Peyer's patch (tissue), 4 donors: Measurements from ENCODE around the gene DMGDH. TPM values are rescaled to one million over a fixed set of nuclear protein-coding genes. Genes with fewer than 3 reads are reported as not detected.

Experiments used
- DNase-seq, 3 donors: peaks; one replicate each; pipeline ENCODE4 v3.0.0-alpha.2; 2017 to 2019
- H3K27ac ChIP-seq, 4 donors: fragments of 200-600 bp; sonication (generic); one replicate each; pipeline ENCODE4 v1.5.1; 2016 to 2019
- H3K27me3 ChIP-seq, 2 donors: fragments of 200-600 bp; sonication (generic); one replicate each; pipeline ENCODE4 v1.5.1; 2019
- H3K36me3 ChIP-seq, 3 donors: fragments of 200-600 bp; sonication (generic); one replicate each; pipeline ENCODE4 v1.5.1; 2016 to 2019
- H3K4me1 ChIP-seq, 4 donors: fragments of 200-600 bp; sonication (generic); one replicate each; pipeline ENCODE4 v1.5.1; 2016 to 2019
- H3K4me3 ChIP-seq, 4 donors: fragments of 200-600 bp; sonication (generic); 1 replicate in 3 of 4; 2 replicates in 1 of 4; pipeline ENCODE4 v1.5.1; 2016 to 2019; ENCODE audit warnings: mild to moderate bottlenecking in 1 of 4
- H3K9me3 ChIP-seq, 4 donors: fragments of 200-600 bp; sonication (generic); one replicate each; pipeline ENCODE4 v1.5.1; 2016 to 2019; ENCODE audit warnings: mild to moderate bottlenecking in 1 of 4
- POLR2A ChIP-seq, 2 donors: fragments of 450-650 bp; IDR thresholded peaks; one replicate each; pipeline ENCODE4 v1.5.1; 2017; ENCODE audit warnings: antibody characterized with exemption in 2 of 2, mild to moderate bottlenecking in 2 of 2, moderate library complexity in 2 of 2
- total RNA-seq, 4 donors: library from RNA; depleted of rRNA; stranded (reverse); fragments of >200 nt; gene quantifications; one replicate each; pipeline ENCODE4 v1.1.0, GENCODE V29; 2016
- TF ChIP-seq, protein P1 (sequence below), 6 experiments: fragments of 450-650 bp in 4 of 6; fragments of 200-600 bp in 2 of 6; sonication (generic) in 1 of 6; IDR thresholded peaks; one replicate each; pipeline ENCODE4 v1.5.1; 2017 to 2019; ENCODE audit warnings: antibody characterized with exemption in 6 of 6, mild to moderate bottlenecking in 3 of 6, moderate library complexity in 1 of 6

DMGDH gene
- total RNA-seq, 4 donors from 2014 or later = 0.94 to 1.9 TPM; not detected in 2

DNA sequence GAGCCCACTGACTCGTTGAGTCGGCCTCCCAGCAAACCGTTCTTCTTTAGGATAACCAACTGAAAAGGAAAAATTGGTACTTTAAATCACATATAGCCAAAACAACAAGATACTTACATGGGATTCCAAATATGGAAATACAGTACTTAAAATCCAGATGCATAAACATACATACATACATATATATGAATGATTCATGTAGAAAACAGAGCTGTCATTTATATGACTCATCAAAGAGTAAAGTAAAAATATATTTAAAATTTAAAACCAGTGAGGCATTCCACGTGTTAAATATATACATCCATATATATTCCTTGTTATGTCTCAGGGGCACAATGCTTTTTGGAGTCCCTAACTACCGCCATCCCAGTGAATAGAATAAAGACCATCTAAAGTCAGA, 36.7 kb downstream of the DMGDH start:
- Histone ChIP-seq H3K27me3 (no peaks in the 10 kb centered on the region), H3K27ac (no peak overlapping the region), H3K36me3 (no peaks in the 10 kb centered on the region), H3K4me1 (no peaks in the 10 kb centered on the region), H3K4me3 (no peak overlapping the region), H3K9me3 (peaks cover 0 to 4% (median 0%) of the 10 kb centered on the region in 4 donors)
- DNase-seq = no peak
- TF ChIP-seq POLR2A (IDR thresholded peaks at IDR 0.05) = no peak
- TF ChIP-seq, protein P1, sequence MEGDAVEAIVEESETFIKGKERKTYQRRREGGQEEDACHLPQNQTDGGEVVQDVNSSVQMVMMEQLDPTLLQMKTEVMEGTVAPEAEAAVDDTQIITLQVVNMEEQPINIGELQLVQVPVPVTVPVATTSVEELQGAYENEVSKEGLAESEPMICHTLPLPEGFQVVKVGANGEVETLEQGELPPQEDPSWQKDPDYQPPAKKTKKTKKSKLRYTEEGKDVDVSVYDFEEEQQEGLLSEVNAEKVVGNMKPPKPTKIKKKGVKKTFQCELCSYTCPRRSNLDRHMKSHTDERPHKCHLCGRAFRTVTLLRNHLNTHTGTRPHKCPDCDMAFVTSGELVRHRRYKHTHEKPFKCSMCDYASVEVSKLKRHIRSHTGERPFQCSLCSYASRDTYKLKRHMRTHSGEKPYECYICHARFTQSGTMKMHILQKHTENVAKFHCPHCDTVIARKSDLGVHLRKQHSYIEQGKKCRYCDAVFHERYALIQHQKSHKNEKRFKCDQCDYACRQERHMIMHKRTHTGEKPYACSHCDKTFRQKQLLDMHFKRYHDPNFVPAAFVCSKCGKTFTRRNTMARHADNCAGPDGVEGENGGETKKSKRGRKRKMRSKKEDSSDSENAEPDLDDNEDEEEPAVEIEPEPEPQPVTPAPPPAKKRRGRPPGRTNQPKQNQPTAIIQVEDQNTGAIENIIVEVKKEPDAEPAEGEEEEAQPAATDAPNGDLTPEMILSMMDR (IDR thresholded peaks at IDR 0.05) = no peak

DNA sequence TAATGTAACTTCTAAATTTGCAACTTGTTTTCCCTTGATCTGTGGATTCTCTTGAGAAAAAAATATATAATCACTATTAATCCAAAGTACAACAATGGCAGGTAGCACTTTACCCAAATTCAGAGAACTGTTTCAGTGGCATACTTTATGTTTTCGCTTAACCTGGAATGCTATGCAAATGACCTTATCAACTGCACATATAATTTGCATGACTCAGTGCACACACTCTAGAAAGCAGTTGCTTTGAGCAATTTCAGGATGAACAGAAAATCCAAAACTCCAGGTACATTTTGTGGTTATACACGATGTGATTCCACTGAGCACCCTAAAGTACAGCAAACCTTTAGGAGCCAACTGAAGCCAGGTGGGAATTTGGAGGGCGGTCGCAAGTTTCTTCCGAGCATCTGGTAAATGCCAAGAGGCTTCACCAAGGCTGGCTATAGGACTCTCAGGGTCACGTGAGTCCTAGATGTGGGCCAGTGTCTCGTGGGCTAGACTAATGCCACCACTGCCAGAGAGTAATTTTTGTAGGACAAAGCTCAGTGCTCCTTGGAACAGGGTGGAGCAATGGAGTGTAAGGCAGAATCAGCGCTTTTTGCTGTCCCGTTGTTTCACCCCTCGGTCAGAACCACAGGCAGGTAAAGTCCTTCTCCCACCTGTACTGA, 37.3 kb downstream of the DMGDH start:
- no peak for TF ChIP-seq POLR2A (IDR thresholded peaks at IDR 0.05)
- TF ChIP-seq, protein P1 (IDR thresholded peaks at IDR 0.05) = no peak
- peaks cover 0 to 4% (median 0%) of the 10 kb centered on the region in 4 donors for H3K9me3 ChIP-seq
- no peak overlapping the region for H3K27ac ChIP-seq
- no peak overlapping the region for H3K4me3 ChIP-seq
- H3K27me3 ChIP-seq = no peaks in the 10 kb centered on the region
- no peak for DNase-seq
- H3K36me3 ChIP-seq = no peaks in the 10 kb centered on the region
- no peaks in the 10 kb centered on the region for H3K4me1 ChIP-seq

DNA sequence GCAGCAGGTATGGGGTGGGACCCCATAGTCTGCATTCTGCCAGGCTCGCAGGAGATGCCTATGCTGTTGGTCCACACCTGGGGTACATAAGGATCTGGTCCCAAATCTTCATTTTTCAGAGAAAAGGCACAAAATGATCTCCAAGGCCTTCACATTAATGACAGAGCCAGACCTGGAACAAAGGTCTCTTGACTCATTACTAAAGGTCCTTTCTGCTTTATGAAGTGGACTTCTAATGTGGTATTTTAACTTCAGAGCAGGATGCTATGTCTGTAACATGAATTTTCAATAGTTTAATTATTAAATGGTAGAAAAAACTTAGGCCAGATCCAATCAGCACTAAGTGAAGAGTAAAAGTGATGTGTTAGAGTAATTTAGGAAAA, 38.0 kb downstream of the DMGDH start:
- Histone ChIP-seq H3K36me3 (no peaks in the 10 kb centered on the region), H3K9me3 (no peaks in the 10 kb centered on the region), H3K27me3 (no peaks in the 10 kb centered on the region), H3K4me1 (no peaks in the 10 kb centered on the region), H3K27ac (no peak overlapping the region), H3K4me3 (no peak overlapping the region)
- no peak for DNase-seq
- no peak for TF ChIP-seq POLR2A (IDR thresholded peaks at IDR 0.05)

DNA sequence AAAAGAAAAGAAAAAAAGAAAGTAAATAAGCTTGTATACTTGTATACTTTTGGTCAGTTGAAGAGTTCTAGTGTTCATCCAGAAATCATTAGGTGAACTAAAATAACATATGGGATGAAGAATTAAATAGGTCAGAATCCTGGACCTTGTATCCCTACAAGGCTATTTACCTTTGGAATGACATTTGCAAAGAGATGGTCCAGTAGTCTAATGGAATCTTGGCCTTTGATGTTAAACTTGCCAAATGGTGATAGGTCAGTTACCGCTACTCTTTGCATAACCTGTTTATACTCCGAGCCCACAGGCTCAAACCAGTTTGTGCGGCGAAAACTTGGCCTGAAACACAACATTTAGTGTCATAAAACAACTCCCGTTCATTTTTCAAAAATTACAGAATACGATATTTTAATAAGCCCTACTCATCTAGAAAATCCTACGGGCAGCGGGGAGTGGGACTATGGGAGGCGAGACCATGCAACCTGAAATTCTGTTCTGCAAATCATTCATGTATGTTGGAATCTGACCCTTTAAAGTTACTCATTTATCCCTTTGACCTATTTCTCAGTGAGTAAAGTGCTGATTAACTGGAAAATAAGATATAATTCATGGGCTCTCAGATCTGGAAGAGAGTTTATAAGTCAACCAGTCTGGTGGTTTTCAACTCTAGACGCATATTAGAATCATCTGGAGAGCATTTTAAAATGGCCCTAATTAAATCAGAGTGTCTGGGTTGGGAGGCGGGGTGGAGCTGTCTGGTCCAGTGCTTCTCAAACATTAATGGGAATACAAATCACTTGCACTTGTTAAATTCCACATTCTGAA, 38.6 kb downstream of the DMGDH start:
- no peak for DNase-seq
- H3K27ac ChIP-seq = no peak overlapping the region

DNA sequence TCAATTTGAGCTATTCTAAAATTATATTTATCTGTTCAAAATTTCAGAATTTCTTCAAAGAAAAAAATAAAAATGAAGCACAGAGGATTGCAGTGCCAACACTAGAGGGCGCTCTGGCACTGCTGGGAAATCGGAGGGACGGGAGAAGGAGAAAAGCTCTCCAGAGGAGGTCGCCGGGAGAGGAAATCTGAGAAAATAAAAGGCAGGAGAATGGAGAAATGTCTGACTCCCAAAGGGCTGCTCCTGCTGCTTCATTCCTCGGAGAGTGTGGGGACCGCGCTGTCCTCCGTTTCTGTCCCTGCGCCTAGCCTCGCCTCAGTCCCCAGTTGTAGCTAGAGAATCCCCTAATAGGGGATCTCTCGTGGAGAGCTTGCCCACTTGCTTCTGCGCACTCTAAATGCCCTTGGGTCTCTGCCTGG, 44.4 kb downstream of the DMGDH start:
- DNase-seq = peak in 2 of 3 donors; percentile 71 to 72

More for the DNA sequence above, 38.6 kb downstream of the DMGDH start:
- H3K4me1 ChIP-seq = no peaks in the 10 kb centered on the region
- H3K9me3 ChIP-seq = no peaks in the 10 kb centered on the region
- TF ChIP-seq, protein P1 (IDR thresholded peaks at IDR 0.05) = no peak
- TF ChIP-seq POLR2A (IDR thresholded peaks at IDR 0.05) = no peak
- H3K36me3 ChIP-seq = no peaks in the 10 kb centered on the region
- H3K4me3 ChIP-seq = no peak overlapping the region
- H3K27me3 ChIP-seq = no peaks in the 10 kb centered on the region

More for the DNA sequence above, 44.4 kb downstream of the DMGDH start:
- Histone ChIP-seq H3K4me3 (peak overlapping the region in 2 of 4 donors; percentile 18 to 29), H3K27ac (no peak overlapping the region), H3K27me3 (no peaks in the 10 kb centered on the region), H3K36me3 (no peaks in the 10 kb centered on the region), H3K4me1 (peaks cover 0 to 8% (median 0%) of the 10 kb centered on the region in 4 donors), H3K9me3 (no peaks in the 10 kb centered on the region)
- TF ChIP-seq, protein P1 (IDR thresholded peaks at IDR 0.05) = peak; percentile 43 to 92 (median 72)
- TF ChIP-seq POLR2A (IDR thresholded peaks at IDR 0.05) = no peak
